H1 (cell line): ENCODE data around the gene CCR2. TPM values are rescaled to one million over a fixed set of nuclear protein-coding genes. Genes with fewer than 3 reads are reported as not detected.

Source experiments
- CTCF ChIA-PET: fragments of 300-600 bp; sonication (Branson Sonifier 250); formaldehyde crosslinking; loops from one replicate; lab custom pipeline; 2021; ENCODE audit not compliant: partially characterized antibody; lab: Charles Lee
- POLR2A ChIA-PET: fragments of 300-600 bp; sonication (Branson Sonifier 250); formaldehyde crosslinking; loops from one replicate; lab custom pipeline; 2021; ENCODE audit warnings: inconsistent platforms; ENCODE audit not compliant: partially characterized antibody; lab: Charles Lee
- DNase-seq, 2 experiments: peaks; one replicate each; pipeline versions ENCODE4 v3.0.0 to v3.0.0-alpha.2; 2010 to 2022; ENCODE audit warnings: low spot score in 2 of 2, low read depth in 1 of 2, mixed read lengths in 1 of 2
- FAIRE-seq: peaks from 2 replicates; lab custom pipeline; 2011; peaks lifted over from hg19 to GRCh38; lab: Jason Lieb, UNC
- H2AFZ ChIP-seq: 2 replicates; pipeline ENCODE4 v1.8.1; 2012; ENCODE audit warnings: low read length, inconsistent platforms
- H2AK5ac ChIP-seq: 2 replicates; pipeline ENCODE4 v1.6.1; 2013; ENCODE audit warnings: low read depth, low read length
- H2BK120ac ChIP-seq: replicated peaks from 2 replicates; pipeline ENCODE3; 2013; ENCODE audit warnings: low read depth, low read length, inconsistent platforms
- H2BK12ac ChIP-seq: 2 replicates; pipeline ENCODE4 v1.6.1; 2013; ENCODE audit warnings: low read depth, low read length
- H2BK15ac ChIP-seq: 2 replicates; pipeline ENCODE4 v1.6.1; 2013; ENCODE audit warnings: low read length
- H2BK20ac ChIP-seq: 2 replicates; pipeline ENCODE4 v1.6.1; 2013; ENCODE audit warnings: low read length
- H2BK5ac ChIP-seq: 2 replicates; pipeline ENCODE4 v1.6.1; 2013; ENCODE audit warnings: low read depth, low read length
- H3K14ac ChIP-seq: 2 replicates; pipeline ENCODE4 v1.6.1; 2013; ENCODE audit warnings: inconsistent platforms; ENCODE audit not compliant: insufficient read length
- H3K18ac ChIP-seq: 2 replicates; pipeline ENCODE4 v1.6.1; 2013; ENCODE audit warnings: low read length; ENCODE audit errors: extremely low read depth
- H3K23ac ChIP-seq: 2 replicates; pipeline ENCODE4 v1.6.1; 2013; ENCODE audit warnings: inconsistent platforms; ENCODE audit not compliant: insufficient read length
- H3K23me2 ChIP-seq: 2 replicates; pipeline ENCODE4 v1.6.1; 2013; ENCODE audit warnings: low read depth, low read length
- H3K27ac ChIP-seq: 2 replicates; pipeline ENCODE4 v1.6.1; 2011; ENCODE audit warnings: low read depth, low read length, inconsistent platforms
- H3K27me3 ChIP-seq, 4 experiments: replicated peaks in 1 of 4; 1 replicate in 1 of 4; 2 replicates in 3 of 4; pipeline versions ENCODE4 v1.6.1 to v1.8.1; 2011 to 2013; ENCODE audit warnings: low read length in 3 of 4, mild to moderate bottlenecking in 3 of 4, inconsistent platforms in 2 of 4, mixed read lengths in 2 of 4, moderate library complexity in 1 of 4; ENCODE audit not compliant: control insufficient read depth in 3 of 4, insufficient read depth in 3 of 4; ENCODE audit errors: extremely low read depth in 1 of 4
- H3K36me3 ChIP-seq, 4 experiments: 2 replicates each; pipeline versions ENCODE4 v1.6.1 to v1.8.1; 2011 to 2013; ENCODE audit warnings: mild to moderate bottlenecking in 4 of 4, low read length in 3 of 4, moderate library complexity in 2 of 4, control low read depth in 1 of 4, inconsistent platforms in 1 of 4; ENCODE audit not compliant: insufficient read depth in 4 of 4, control insufficient read depth in 2 of 4
- H3K4ac ChIP-seq: replicated peaks from 2 replicates; pipeline ENCODE3; 2013; ENCODE audit warnings: low read length, low read depth, mixed read lengths, inconsistent platforms; ENCODE audit not compliant: insufficient read length
- H3K4me1 ChIP-seq, 4 experiments: replicated peaks in 1 of 4; 1 replicate in 1 of 4; 2 replicates in 3 of 4; pipeline versions ENCODE4 v1.6.1 to v1.8.1; 2011 to 2013; ENCODE audit warnings: low read length in 3 of 4, inconsistent platforms in 2 of 4, mixed read lengths in 1 of 4; ENCODE audit not compliant: insufficient read depth in 4 of 4, control insufficient read depth in 3 of 4
- H3K4me2 ChIP-seq, 2 experiments: 2 replicates each; pipeline versions ENCODE4 v1.6.1 to v1.8.1; 2011 to 2013; ENCODE audit warnings: low read depth in 2 of 2, low read length in 2 of 2, control low read depth in 1 of 2, inconsistent platforms in 1 of 2, mild to moderate bottlenecking in 1 of 2; ENCODE audit not compliant: insufficient read depth in 1 of 2
- H3K4me3 ChIP-seq, 4 experiments: fragments of 200-600, 300-600 bp in 1 of 4; sonication (generic), shearing (Covaris generic), sonication (Bioruptor Twin) in 1 of 4; 2 replicates each; pipeline versions ENCODE4 v1.5.1 to v1.8.1; 2011 to 2016; ENCODE audit warnings: low read length in 4 of 4, low read depth in 3 of 4, control low read depth in 2 of 4, inconsistent platforms in 2 of 4, mild to moderate bottlenecking in 2 of 4, mixed read lengths in 1 of 4, moderate library complexity in 1 of 4; ENCODE audit not compliant: insufficient read depth in 2 of 4; ENCODE audit errors: extremely low read depth in 1 of 4
- H3K56ac ChIP-seq: replicated peaks from 2 replicates; pipeline ENCODE3; 2013; ENCODE audit warnings: low read depth, mild to moderate bottlenecking, mixed read lengths, low read length, inconsistent platforms; ENCODE audit not compliant: insufficient read length
- H3K79me1 ChIP-seq: 2 replicates; pipeline ENCODE4 v1.6.1; 2013; ENCODE audit warnings: low read depth, low read length, control low read depth
- H3K79me2 ChIP-seq, 2 experiments: 2 replicates each; pipeline versions ENCODE4 v1.6.1 to v1.8.1; 2012 to 2013; ENCODE audit warnings: low read length in 2 of 2, mild to moderate bottlenecking in 2 of 2, inconsistent platforms in 1 of 2; ENCODE audit not compliant: insufficient read depth in 2 of 2, control insufficient read depth in 1 of 2
- H3K9ac ChIP-seq, 4 experiments: replicated peaks in 1 of 4; 1 replicate in 1 of 4; 2 replicates in 3 of 4; pipeline versions ENCODE4 v1.6.1 to v1.8.1; 2011 to 2013; ENCODE audit warnings: low read depth in 3 of 4, low read length in 3 of 4, control low read depth in 2 of 4, mild to moderate bottlenecking in 2 of 4, moderate library complexity in 2 of 4, inconsistent platforms in 1 of 4; ENCODE audit errors: extremely low read depth in 1 of 4
- H3K9me3 ChIP-seq, 2 experiments: 2 replicates each; pipeline versions ENCODE4 v1.6.1 to v1.8.1; 2012 to 2013; ENCODE audit warnings: mild to moderate bottlenecking in 2 of 2, moderate library complexity in 2 of 2, control low read depth in 1 of 2, inconsistent platforms in 1 of 2, low read depth in 1 of 2, low read length in 1 of 2, mixed read lengths in 1 of 2; ENCODE audit not compliant: insufficient read depth in 2 of 2
- H4K20me1 ChIP-seq, 2 experiments: replicated peaks in 1 of 2; 2 replicates each; pipeline versions ENCODE3 to v1.8.1; 2011 to 2013; ENCODE audit warnings: inconsistent platforms in 2 of 2, low read length in 2 of 2, mild to moderate bottlenecking in 1 of 2; ENCODE audit not compliant: insufficient read depth in 2 of 2, control insufficient read depth in 1 of 2
- H4K5ac ChIP-seq: 2 replicates; pipeline ENCODE4 v1.6.1; 2013; ENCODE audit warnings: low read length, low read depth, mixed read lengths, inconsistent platforms; ENCODE audit not compliant: insufficient read length
- H4K8ac ChIP-seq: 2 replicates; pipeline ENCODE4 v1.8.0; 2013; ENCODE audit warnings: mild to moderate bottlenecking, moderate library complexity, low read length, inconsistent platforms; ENCODE audit not compliant: insufficient read depth; ENCODE audit errors: extremely low read depth
- H4K91ac ChIP-seq: replicated peaks from 2 replicates; pipeline ENCODE3; 2013; ENCODE audit warnings: low read length, mixed read lengths, inconsistent platforms; ENCODE audit not compliant: insufficient read length
- CHD1 ChIP-seq: IDR thresholded peaks from 2 replicates; pipeline ENCODE4 v1.6.1; 2012; ENCODE audit warnings: low read depth, low read length, improper control_type of control experiment
- RAD21 ChIP-seq, 2 experiments: IDR thresholded peaks in 1 of 2; conservative IDR thresholded peaks in 1 of 2; 2 replicates each; pipeline ENCODE4 v1.6.1; 2011; ENCODE audit warnings: low read depth in 2 of 2, low read length in 2 of 2, improper control_type of control experiment in 1 of 2, inconsistent platforms in 1 of 2, mild to moderate bottlenecking in 1 of 2, moderate library complexity in 1 of 2
- RNF2 ChIP-seq: fragments of 200-900, 300-1000 bp; sonication (generic); IDR thresholded peaks from 2 replicates; pipeline ENCODE4 v1.7.1; 2016; ENCODE audit warnings: borderline replicate concordance, low read depth, mild to moderate bottlenecking, antibody characterized with exemption, low read length; ENCODE audit not compliant: poor library complexity, severe bottlenecking; ENCODE audit errors: missing control alignments
- TEAD4 ChIP-seq: IDR thresholded peaks from 2 replicates; pipeline ENCODE4 v1.6.1; 2012; ENCODE audit warnings: low read depth, low read length, inconsistent platforms, mixed read lengths
- ZNF274 ChIP-seq: IDR thresholded peaks from 2 replicates; pipeline ENCODE4 v1.7.0; 2012; ENCODE audit warnings: low read length, borderline replicate concordance; ENCODE audit errors: extremely low read depth
- polyA plus RNA-seq, 7 experiments: library from polyadenylated mRNA; depleted of rRNA in 3 of 7; stranded (reverse) in 5 of 7; unstranded in 2 of 7; fragments of >200 nt in 5 of 7; fragments of 200-250 nt in 2 of 7; gene quantifications; 1 replicate in 5 of 7; 2 replicates in 1 of 7; 4 replicates in 1 of 7; pipeline versions ENCODE4 v1.2.1 to v1.2.3, GENCODE V29; 2011 to 2013; ENCODE audit warnings: missing spikeins in 2 of 7, mixed read lengths in 2 of 7
- total RNA-seq: library from RNA; stranded (reverse); fragmentation: NEBNext Ultra II Directional; extraction: Animal tissue kit (Norgen Biotek cat#: 25700); gene quantifications from 2 replicates; pipeline ENCODE4 v1.2.1, GENCODE V29; 2021
- TF ChIP-seq, protein P1 (sequence below), 3 experiments: IDR thresholded peaks; 1 replicate in 2 of 3; 2 replicates in 1 of 3; pipeline versions ENCODE4 v1.5.1 to v1.6.1; 2011; ENCODE audit warnings: low read length in 3 of 3, mild to moderate bottlenecking in 3 of 3, inconsistent platforms in 2 of 3, low read depth in 1 of 3, moderate library complexity in 1 of 3; ENCODE audit not compliant: insufficient read depth in 1 of 3; ENCODE audit errors: control extremely low read depth in 1 of 3

Gene CCR2
- total and polyA plus RNA-seq, 2 of the 8 experiments (the other 6 are each of a cell fraction or from before 2014, with no cell fraction given) = not detected

GRCh38 chr3:46314517-46314916 lies 39.4 kb upstream of the CCR2 start:
- Histone ChIP-seq H3K4me2 (no peak overlapping the region), H2BK12ac (no peak overlapping the region), H2BK5ac (no peak overlapping the region), H2BK120ac (no peak overlapping the region), H4K8ac (no peak overlapping the region), H4K91ac (no peak overlapping the region), H2AK5ac (no peak overlapping the region)
- no peak for FAIRE-seq
- TF ChIP-seq CHD1 (no peak), TEAD4 (no peak), RNF2 (no peak), ZNF274 (no peak), RAD21 (IDR thresholded peaks at IDR 0.05 in 1 of 2, conservative IDR thresholded peaks at IDR 0.05 in 1 of 2; ENCODE audit: low read depth in 2 of 2, low read length in 2 of 2) (no peak)
- TF ChIP-seq, protein P1, sequence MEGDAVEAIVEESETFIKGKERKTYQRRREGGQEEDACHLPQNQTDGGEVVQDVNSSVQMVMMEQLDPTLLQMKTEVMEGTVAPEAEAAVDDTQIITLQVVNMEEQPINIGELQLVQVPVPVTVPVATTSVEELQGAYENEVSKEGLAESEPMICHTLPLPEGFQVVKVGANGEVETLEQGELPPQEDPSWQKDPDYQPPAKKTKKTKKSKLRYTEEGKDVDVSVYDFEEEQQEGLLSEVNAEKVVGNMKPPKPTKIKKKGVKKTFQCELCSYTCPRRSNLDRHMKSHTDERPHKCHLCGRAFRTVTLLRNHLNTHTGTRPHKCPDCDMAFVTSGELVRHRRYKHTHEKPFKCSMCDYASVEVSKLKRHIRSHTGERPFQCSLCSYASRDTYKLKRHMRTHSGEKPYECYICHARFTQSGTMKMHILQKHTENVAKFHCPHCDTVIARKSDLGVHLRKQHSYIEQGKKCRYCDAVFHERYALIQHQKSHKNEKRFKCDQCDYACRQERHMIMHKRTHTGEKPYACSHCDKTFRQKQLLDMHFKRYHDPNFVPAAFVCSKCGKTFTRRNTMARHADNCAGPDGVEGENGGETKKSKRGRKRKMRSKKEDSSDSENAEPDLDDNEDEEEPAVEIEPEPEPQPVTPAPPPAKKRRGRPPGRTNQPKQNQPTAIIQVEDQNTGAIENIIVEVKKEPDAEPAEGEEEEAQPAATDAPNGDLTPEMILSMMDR (IDR thresholded peaks at IDR 0.05; ENCODE audit: control extremely low read depth in 1 of 3, insufficient read depth in 1 of 3, low read depth in 1 of 3, low read length in 3 of 3) = no peak
- TF ChIP-seq, all 59 proteins: peak for 0
- no peaks in the 10 kb centered on the region for H3K79me2 ChIP-seq
- CTCF ChIA-PET = interaction anchor here (0.6 to 1.5 kb wide), 2 partner anchors 38 to 261 kb away, joined by 3 to 4 read pairs; no protein-coding TSS in a partner anchor
- no peak overlapping the region for H3K56ac ChIP-seq
- no peak overlapping the region for H2AFZ ChIP-seq
- no peak overlapping the region for H3K14ac ChIP-seq
- peaks cover 0 to 3% (median 1%) of the 10 kb centered on the region in 4 experiments; a peak in 1 of 7 replicates for H3K4me1 ChIP-seq
- no peak overlapping the region for H2BK15ac ChIP-seq
- H3K18ac ChIP-seq = no peak overlapping the region
- H3K36me3 ChIP-seq = no peaks in the 10 kb centered on the region
- no peaks in the 10 kb centered on the region for H3K27me3 ChIP-seq
- H4K20me1 ChIP-seq = no peaks in the 10 kb centered on the region
- no peak overlapping the region for H2BK20ac ChIP-seq
- POLR2A ChIA-PET = no interaction called here
- H4K5ac ChIP-seq = no peak overlapping the region
- no peak overlapping the region for H3K4me3 ChIP-seq
- H3K23me2 ChIP-seq = no peaks in the 10 kb centered on the region
- H3K27ac ChIP-seq = no peak overlapping the region
- H3K9me3 ChIP-seq = peaks cover 0 to 9% of the 10 kb centered on the region in 2 experiments; a peak in 2 of 4 replicates
- DNase-seq = no peak
- H3K23ac ChIP-seq = no peak overlapping the region
- no peaks in the 10 kb centered on the region; the same call in 1 of the 2 replicates for H3K79me1 ChIP-seq
- H3K4ac ChIP-seq = no peak overlapping the region
- no peak overlapping the region for H3K9ac ChIP-seq
